Smooth muscle cell of trachea (primary cell): ENCODE measurements around the gene GPATCH3. TPM values are rescaled to one million over a fixed set of nuclear protein-coding genes. Genes with fewer than 3 reads are reported as not detected.

Experiments used
- total RNA-seq: library from RNA; depleted of rRNA; stranded (reverse); fragments of >200 nt; gene quantifications from 2 replicates; pipeline ENCODE4 v1.2.1, GENCODE V29; 2014

The GPATCH3 gene
- 7.4 and 10.6 TPM in 2 replicates for total RNA-seq

GRCh38 chr1:26900001-26900814, at the start of gene GPATCH3:
GPATCH3 (minus strand) TSS chr1:26900467; CDS start chr1:26900442, 25 bp downstream.

DNA sequence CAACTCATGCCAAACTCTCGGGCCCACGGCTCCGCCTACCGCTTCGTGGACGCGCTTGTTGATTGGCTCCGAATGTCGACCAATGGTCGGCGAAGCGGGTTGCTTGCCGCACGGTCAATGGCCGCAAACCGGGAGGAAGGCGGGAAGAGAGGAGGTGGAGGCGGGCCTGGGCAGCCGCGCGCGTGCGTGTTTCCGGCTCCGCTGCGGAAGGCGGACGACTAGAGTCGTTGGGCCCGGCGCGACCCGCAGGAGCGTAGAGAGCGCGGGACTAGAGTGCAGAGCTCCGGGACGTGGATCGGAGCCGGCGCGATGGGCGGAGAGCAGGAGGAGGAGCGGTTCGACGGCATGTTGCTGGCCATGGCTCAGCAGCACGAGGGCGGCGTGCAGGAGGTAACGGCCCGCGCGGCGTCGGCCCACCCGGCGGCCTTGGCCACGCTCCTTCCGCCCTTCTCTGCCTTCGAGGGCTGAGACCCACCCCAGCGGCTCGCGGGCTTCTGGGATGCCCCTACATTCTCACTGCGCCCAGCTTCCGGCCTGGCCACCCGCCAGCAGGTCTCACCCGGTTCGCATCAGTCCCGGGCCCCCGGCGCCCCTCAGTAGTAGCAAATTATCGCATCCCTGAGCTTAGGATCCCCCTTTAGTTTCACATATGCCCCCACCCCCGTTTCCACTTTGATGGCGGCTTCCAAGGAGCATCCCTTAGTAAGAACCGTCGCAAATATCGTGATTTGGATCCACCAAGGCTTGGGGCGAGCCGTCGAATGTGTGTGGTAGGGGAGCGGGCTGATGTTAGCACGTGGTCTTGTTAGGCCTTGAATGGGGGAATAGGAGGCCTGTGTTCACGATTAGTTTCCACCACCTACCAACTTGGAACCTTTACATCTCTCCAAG, 21.5 kb upstream of the GPATCH3 start, which contains the start of gene NUDC:
TSS of gene NUDC (plus strand) at position 204 of the 891 bp plus-strand sequence. CDS start at position 310, 106 bp downstream.

GRCh38 chr1:26913754-26914619, 13.7 kb upstream of the GPATCH3 start, which contains the start of gene NR0B2:
NR0B2 (minus strand) TSS chr1:26913975; CDS start chr1:26913940, 35 bp downstream.

DNA sequence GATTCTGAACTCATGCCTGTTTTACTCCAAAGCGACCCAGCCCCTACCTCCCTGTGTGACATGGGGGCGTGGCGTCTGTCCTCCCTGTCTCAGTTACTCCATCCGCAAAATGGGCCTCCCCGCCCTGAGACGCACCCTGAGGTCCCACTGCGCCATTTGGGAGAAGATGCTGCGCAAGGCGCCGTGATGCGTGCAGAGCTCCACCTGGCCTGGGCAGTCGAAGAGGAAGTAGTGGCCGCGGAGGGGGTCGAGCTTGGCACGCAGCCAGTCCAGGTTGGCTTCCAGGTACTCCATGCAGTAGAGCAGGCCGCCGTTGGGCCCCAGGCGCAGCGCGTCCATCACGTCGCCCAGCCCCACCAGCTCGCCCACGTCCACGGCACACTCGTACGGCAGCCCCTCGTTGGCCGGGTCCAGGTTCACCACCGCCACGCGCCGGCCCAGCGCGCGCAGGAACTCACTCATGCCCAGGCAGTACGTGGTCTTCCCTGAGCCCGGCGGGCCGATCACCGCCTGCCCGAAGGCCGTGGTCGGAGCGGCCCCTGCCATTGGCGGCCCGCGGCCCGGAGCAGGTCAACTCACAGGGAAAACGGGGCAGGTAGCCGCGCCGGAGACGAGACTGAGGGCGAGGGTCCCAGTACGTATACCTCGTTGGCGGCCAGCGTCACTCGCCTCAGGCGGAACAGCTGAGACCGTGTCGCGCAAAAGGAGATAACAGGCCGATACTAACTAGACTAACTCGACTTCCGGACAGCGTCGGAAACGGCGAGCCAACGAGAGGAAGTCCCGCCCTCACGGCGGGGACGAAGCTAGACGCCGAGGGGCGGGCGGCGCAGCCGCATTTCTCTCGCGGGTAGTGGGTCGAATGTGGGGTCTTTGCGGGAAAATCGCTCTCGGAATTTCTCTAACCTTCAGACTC, 10.5 kb downstream of the GPATCH3 start, which contains the start of gene GPN2:
TSS of gene GPN2 (minus strand) at position 733 of the 916 bp plus-strand sequence. CDS start at position 546, 187 bp downstream.

DNA sequence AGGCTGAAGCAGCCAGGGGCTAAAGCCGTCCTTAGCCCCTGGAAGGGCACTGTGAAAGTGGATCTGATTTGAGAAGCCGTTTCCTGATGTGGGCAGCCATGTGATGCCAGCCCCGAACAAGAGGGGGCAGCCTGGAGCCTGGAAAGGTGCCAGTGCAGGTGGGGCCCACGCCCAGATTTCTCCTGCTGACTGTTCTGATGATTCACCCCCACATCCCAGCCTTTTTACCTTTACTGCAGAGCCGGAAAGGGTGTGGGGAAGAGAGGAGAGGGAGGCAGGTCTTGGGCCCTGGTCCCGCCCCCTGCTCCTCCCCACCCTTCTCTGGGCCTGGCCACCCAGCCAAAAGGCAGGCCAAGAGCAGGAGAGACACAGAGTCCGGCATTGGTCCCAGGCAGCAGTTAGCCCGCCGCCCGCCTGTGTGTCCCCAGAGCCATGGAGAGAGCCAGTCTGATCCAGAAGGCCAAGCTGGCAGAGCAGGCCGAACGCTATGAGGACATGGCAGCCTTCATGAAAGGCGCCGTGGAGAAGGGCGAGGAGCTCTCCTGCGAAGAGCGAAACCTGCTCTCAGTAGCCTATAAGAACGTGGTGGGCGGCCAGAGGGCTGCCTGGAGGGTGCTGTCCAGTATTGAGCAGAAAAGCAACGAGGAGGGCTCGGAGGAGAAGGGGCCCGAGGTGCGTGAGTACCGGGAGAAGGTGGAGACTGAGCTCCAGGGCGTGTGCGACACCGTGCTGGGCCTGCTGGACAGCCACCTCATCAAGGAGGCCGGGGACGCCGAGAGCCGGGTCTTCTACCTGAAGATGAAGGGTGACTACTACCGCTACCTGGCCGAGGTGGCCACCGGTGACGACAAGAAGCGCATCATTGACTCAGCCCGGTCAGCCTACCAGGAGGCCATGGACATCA, 37.2 kb downstream of the GPATCH3 start, which contains the start of gene SFN:
TSS of gene SFN (plus strand) at position 369 of the 904 bp plus-strand sequence. CDS start at position 433, 64 bp downstream.

Other genes with a start within 250 kb of the GPATCH3 start
- 17.4 and 33.6 TPM in 2 replicates for gene ARID1A, start 204.5 kb downstream of the GPATCH3 start, total RNA-seq
- gene PIGV, start 112.5 kb downstream of the GPATCH3 start, total RNA-seq, result 16.9 and 26.0 TPM in 2 replicates
- 5.1 and 11.2 TPM in 2 replicates for gene ZDHHC18, start 73.8 kb downstream of the GPATCH3 start, total RNA-seq
- 0.17 and 1.6 TPM in 2 replicates for gene SFN, start 37.3 kb downstream of the GPATCH3 start, total RNA-seq
- gene GPN2, start 10.2 kb downstream of the GPATCH3 start, total RNA-seq, result 11.3 and 14.2 TPM in 2 replicates
- not detected in 2 replicates for gene NR0B2, start 13.5 kb upstream of the GPATCH3 start, total RNA-seq
- gene NUDC, start 21.3 kb upstream of the GPATCH3 start, total RNA-seq, result 23.0 and 28.8 TPM in 2 replicates
- not detected in 2 replicates for gene KDF1, start 60.0 kb upstream of the GPATCH3 start, total RNA-seq
- 33.5 and 59.7 TPM in 2 replicates for gene TRNP1, start 93.2 kb upstream of the GPATCH3 start, total RNA-seq
- gene TENT5B, start 112.4 kb upstream of the GPATCH3 start, total RNA-seq, result 1.7 and 2.8 TPM in 2 replicates